NCI-H446 treated with DMSO at 0.1 percent for 48 hours (cell line): ENCODE data around the gene GPR34.
"Not testable (repeated sequence)": the region's sequence is repeated elsewhere in the genome, so short reads cannot be mapped to it uniquely, and the experiment has no call there.

ENCODE experiments used
- DNase-seq: peaks from one replicate; lab custom pipeline; 2025; lab: John Stamatoyannopoulos, UW

GPR34 gene

GRCh38 chrX:41688835-41689234, at the start of gene GPR34:
Gene GPR34 (plus strand): TSS chrX:41688973. CDS start chrX:41695634, 6,661 bp downstream.
- no peak for DNase-seq

- DNase-seq, result not testable (repeated sequence)
Measured at GRCh38 chrX:41646201-41646600, 42.6 kb upstream of the GPR34 start.

GRCh38 chrX:41653125-41653524, 35.6 kb upstream of the GPR34 start:
- DNase-seq, result no peak

- no peak for DNase-seq
Measured at GRCh38 chrX:41655101-41655500, 33.7 kb upstream of the GPR34 start.

- no peak for DNase-seq
Measured at GRCh38 chrX:41655631-41656030, 33.1 kb upstream of the GPR34 start.

GRCh38 chrX:41661366-41662095, 27.2 kb upstream of the GPR34 start:
- DNase-seq, result no peak

- no peak for DNase-seq
Measured at GRCh38 chrX:41664375-41664901, 24.3 kb upstream of the GPR34 start.

GRCh38 chrX:41664908-41665307, 23.9 kb upstream of the GPR34 start:
- DNase-seq, result no peak

- no peak for DNase-seq
Measured at GRCh38 chrX:41665686-41666085, 23.1 kb upstream of the GPR34 start.

GRCh38 chrX:41666251-41666650, 22.5 kb upstream of the GPR34 start:
- no peak for DNase-seq

- DNase-seq, result no peak
Measured at GRCh38 chrX:41667631-41668030, 21.1 kb upstream of the GPR34 start.

- no peak for DNase-seq
Measured at GRCh38 chrX:41670112-41670511, 18.7 kb upstream of the GPR34 start.

- DNase-seq, result no peak
Measured at GRCh38 chrX:41671082-41671481, 17.7 kb upstream of the GPR34 start.

- no peak for DNase-seq
Measured at GRCh38 chrX:41672643-41673042, 16.1 kb upstream of the GPR34 start.

GRCh38 chrX:41676361-41676760, 12.4 kb upstream of the GPR34 start:
- DNase-seq, result not testable (repeated sequence)

- DNase-seq, result no peak
Measured at GRCh38 chrX:41677183-41678060, 11.4 kb upstream of the GPR34 start.

GRCh38 chrX:41684138-41684537, 4.6 kb upstream of the GPR34 start:
- no peak for DNase-seq

- DNase-seq, result no peak
Measured at GRCh38 chrX:41684940-41685339, 3.8 kb upstream of the GPR34 start.

- DNase-seq, result no peak
Measured at GRCh38 chrX:41686788-41687187, 2.0 kb upstream of the GPR34 start.

GRCh38 chrX:41688156-41688555, 617 bp upstream of the GPR34 start:
- no peak for DNase-seq

GRCh38 chrX:41689711-41690110, 938 bp downstream of the GPR34 start:
- no peak for DNase-seq

- DNase-seq, result no peak
Measured at GRCh38 chrX:41692162-41692749, 3.5 kb downstream of the GPR34 start.

GRCh38 chrX:41693024-41693423, 4.3 kb downstream of the GPR34 start:
- DNase-seq, result no peak
